Renal cortical epithelial cell (primary cell): ENCODE data around the gene SYNE4. TPM values are rescaled to one million over a fixed set of nuclear protein-coding genes. Genes with fewer than 3 reads are reported as not detected.
A peak's percentile ranks its signal among the peaks of the same experiment; 100 is the strongest.

Source experiments
- DNase-seq: peaks from one replicate; pipeline ENCODE4 v3.0.0-alpha.2; 2011; ENCODE audit warnings: low read depth
- total RNA-seq: library from RNA; depleted of rRNA; stranded (reverse); fragments of >200 nt; gene quantifications from 2 replicates; pipeline ENCODE4 v1.2.3, GENCODE V29; 2014

The SYNE4 gene
- total RNA-seq, 1 donor from 2014 or later = 1.0 TPM

DNA sequence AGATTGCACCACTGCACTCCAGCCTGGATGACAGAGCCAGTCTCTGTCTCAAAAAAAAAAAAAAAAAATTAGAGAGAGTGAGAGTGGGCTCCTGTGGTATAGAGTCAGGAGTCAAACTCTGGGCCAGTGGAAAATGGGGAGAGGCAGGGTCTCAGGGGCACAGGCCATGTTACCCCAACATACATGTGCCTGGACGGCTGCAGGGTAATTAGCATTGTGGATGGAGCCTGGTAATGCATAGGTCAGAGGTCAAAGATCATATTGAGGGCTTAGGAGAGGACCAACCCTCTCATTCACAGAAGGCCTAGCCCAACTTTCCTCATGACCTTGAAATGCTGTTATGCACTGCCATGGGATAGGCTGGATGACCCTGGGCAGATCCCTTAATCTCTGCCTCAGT lies 16.9 kb upstream of the SYNE4 start:
- no peak for DNase-seq

- no peak for DNase-seq
Observed at GRCh38 chr19:36023432-36023831, 14.8 kb upstream of the SYNE4 start.

- no peak for DNase-seq
Observed at GRCh38 chr19:36019061-36019670, 10.6 kb upstream of the SYNE4 start.

DNA sequence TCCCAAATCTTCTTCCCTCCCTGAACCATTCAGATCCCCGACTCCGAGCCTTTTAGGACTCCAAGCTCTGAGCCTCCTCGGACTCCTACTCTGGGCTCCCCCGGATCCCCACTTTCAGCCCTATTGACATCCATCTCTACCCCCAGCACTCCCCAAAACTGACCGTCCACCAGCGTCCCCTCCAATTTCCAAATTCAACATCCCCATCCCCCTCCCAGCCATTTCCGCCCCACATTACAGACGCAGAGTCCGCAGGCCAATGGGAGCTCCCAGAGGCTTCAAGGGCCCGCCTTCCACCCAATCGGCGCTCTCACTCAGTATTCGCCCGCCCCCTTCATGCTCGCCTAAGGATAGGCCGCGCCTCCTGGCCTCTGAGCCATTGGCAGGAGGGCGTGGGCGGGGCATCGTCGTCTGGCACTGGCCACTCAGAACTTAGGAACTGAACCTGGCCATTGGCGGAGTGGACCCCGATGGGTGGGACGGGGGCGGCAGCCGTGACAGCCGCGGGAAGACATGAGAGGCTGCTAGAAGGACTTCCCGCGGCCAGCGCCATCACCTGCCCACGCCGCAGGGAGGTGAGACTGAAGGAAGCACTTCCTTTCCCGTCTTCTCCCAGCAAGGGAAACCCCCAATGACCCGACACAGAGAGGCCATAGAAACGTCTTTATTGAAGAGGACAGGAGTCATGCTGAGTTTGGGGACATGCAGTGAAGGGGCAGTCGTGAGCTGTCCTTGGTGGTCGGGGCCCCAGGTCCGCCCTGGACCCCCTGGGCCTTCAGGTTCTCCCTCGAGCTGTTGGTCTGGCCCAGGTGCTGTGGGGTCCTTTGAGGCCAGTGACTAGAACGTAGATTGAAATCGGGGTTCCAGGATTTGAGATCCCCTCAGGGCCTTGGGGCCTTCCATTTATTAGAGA lies 5.7 kb upstream of the SYNE4 start, which contains the start of gene ALKBH6:
TSS of gene ALKBH6 (minus strand) at position 202 of the 913 bp plus-strand sequence. CDS start 816 bp downstream, outside the sequence.
- DNase-seq = peak; percentile 96

- no peak for DNase-seq
Observed at GRCh38 chr19:36013280-36014011, 4.8 kb upstream of the SYNE4 start.

GRCh38 chr19:36010402-36010801 lies 1.8 kb upstream of the SYNE4 start:
- no peak for DNase-seq

GRCh38 chr19:36009633-36010379 lies 1.2 kb upstream of the SYNE4 start:
- no peak for DNase-seq

- DNase-seq = no peak
Observed at GRCh38 chr19:36009220-36009619, 607 bp upstream of the SYNE4 start.

- DNase-seq = no peak
Observed at GRCh38 chr19:36006955-36007354, 1.7 kb downstream of the SYNE4 start.

DNA sequence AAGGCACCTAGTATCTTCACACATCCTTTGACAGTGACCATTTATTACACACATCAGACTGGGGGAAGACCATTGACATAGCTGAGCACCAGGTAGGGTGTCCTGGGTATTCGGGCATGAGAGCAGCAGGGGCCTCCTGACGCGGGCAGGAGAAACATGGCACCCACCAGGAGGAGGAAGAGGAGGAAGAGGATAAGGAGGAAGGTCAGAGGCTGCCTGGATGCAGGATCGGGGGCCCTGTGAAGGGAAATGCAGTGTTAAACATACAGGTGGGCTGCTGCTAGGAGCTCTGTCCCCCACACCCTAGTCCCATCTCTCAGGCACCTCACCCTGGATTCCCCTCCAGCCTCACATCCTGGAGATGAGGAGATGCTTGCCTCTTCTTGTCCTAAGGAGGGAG lies 5.3 kb downstream of the SYNE4 start:
- DNase-seq = no peak

DNA sequence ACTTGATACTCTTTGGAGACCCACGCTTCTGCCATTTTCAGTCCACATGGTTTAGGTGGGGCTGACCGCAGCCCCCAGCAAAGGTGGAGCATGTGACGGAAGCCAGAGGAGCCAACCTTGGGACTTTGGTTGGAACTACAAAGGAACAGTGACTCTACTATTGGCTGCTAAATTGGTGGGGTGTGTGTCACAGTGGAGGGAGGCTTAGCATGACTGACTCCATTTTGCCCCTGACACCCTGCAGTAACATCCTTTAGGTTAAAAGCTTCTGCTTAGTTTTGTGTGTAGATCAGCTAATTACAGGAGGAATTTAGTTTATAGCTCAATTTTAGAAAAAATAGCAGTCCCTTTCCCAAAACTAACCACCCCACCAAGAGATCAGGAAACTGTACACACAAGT lies 7.0 kb downstream of the SYNE4 start:
- no peak for DNase-seq

DNA sequence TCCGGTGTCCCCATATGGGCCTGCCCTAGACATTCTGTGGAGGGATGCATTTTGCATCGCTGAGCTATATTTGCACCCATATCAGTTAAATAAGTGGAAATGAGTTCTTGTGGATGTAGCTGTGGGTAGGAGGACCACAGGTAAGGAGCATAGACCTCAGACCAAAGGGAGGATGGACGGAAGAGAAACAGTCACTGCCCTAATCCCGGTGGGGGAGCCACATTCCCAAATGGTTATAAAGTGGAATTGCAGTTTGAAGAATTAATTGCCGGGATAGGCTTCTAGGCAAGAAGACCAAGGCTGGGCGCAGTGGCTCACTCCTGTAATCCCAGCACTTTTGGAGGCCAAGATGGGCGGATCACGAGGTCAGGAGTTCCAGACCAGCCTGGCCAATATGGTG lies 11.8 kb downstream of the SYNE4 start:
- no peak for DNase-seq

GRCh38 chr19:35995048-35995993 lies 13.3 kb downstream of the SYNE4 start, which contains the start of gene SDHAF1:
TSS of gene SDHAF1 (plus strand) at chr19:35995188. CDS start at chr19:35995275, 87 bp downstream.
- DNase-seq = peak; percentile 82

- no peak for DNase-seq
Observed at GRCh38 chr19:35993923-35994598, 14.6 kb downstream of the SYNE4 start.

DNA sequence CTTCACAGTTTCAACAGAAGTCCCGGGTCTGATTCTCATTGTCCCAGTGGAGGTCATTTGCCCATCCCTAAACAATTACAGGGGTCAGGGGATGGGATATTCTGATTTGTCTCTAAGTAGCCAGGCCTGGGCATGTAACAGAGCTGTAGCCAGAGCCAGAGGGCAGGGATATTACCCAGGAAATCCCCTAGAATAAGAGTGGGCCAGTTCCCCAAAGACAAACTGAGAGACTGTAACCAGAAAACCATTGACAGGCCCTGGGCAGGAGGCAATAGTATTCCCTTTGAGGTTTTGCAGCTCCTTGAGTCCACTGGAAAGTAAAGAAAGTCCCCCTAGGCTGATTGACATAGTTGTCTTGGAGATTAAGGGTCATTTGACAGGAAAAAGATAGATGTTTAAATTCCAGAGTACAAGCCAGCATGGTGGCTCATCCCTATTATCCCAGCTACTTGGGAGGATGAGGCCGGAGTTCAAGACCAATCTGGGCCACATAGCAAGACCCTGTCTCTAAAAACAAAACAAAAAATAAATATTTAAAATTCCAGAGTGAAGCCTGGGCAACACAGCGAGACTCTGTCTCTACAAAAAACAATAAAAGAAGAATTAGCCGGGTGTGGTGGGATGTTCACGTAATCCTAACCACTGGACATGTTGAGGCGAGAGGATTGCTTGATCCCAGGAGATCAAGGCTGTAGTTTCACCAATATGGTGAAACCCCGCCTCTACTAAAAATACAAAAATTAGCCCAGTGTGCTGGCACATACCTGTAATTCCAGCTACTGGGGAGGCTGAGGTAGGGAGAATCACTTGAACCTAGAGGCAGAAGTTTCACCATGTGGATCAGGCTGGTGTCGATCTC lies 15.5 kb downstream of the SYNE4 start:
- DNase-seq = no peak

- peak; percentile 75 for DNase-seq
Observed at GRCh38 chr19:35991731-35992450, 16.7 kb downstream of the SYNE4 start.

GRCh38 chr19:35990771-35991730 lies 17.6 kb downstream of the SYNE4 start:
- no peak for DNase-seq
